Neural progenitor cell (in vitro differentiated cells): ENCODE measurements around the gene CANT1. TPM values are rescaled to one million over a fixed set of nuclear protein-coding genes. Genes with fewer than 3 reads are reported as not detected.
"Not testable (repeated sequence)": the region's sequence is repeated elsewhere in the genome, so short reads cannot be mapped to it uniquely, and the experiment has no call there.

Source experiments
- DNase-seq: peaks from one replicate; pipeline ENCODE4 v3.0.0-alpha.2; 2016; ENCODE audit warnings: low spot score
- H2AFZ ChIP-seq: fragments of 200-600 bp; sonication (generic); replicated peaks from 2 replicates; pipeline ENCODE4 v1.6.1; 2016; ENCODE audit warnings: antibody characterized with exemption
- H3F3A ChIP-seq: fragments of 200-600 bp; sonication (generic); 2 replicates; pipeline ENCODE4 v1.6.1; 2016; ENCODE audit warnings: antibody characterized with exemption, low read depth
- H3K27ac ChIP-seq: fragments of 200-600 bp; sonication (generic); 2 replicates; pipeline ENCODE4 v1.5.1; 2016; ENCODE audit warnings: mild to moderate bottlenecking
- H3K27me3 ChIP-seq: fragments of 200-600 bp; sonication (generic); 2 replicates; pipeline ENCODE4 v1.6.1; 2016; ENCODE audit warnings: mild to moderate bottlenecking, moderate library complexity
- H3K36me3 ChIP-seq: fragments of 200-600 bp; sonication (generic); 2 replicates; pipeline ENCODE4 v1.5.1; 2016
- H3K4me1 ChIP-seq: fragments of 200-600 bp; sonication (generic); 2 replicates; pipeline ENCODE4 v1.6.1; 2016; ENCODE audit warnings: mixed run types
- H3K4me2 ChIP-seq: fragments of 200-600 bp; sonication (generic); 2 replicates; pipeline ENCODE4 v1.6.1; 2016
- H3K4me3 ChIP-seq: fragments of 200-600 bp; sonication (generic); 2 replicates; pipeline ENCODE4 v1.5.1; 2016
- H3K79me2 ChIP-seq: fragments of 200-600 bp; sonication (generic); 2 replicates; pipeline ENCODE4 v1.6.1; 2016; ENCODE audit warnings: low read depth
- H3K9ac ChIP-seq: fragments of 200-600 bp; sonication (generic); 2 replicates; pipeline ENCODE4 v1.6.1; 2016
- H3K9me3 ChIP-seq: fragments of 200-600 bp; sonication (generic); 2 replicates; pipeline ENCODE4 v1.5.1; 2016; ENCODE audit warnings: low read depth
- H4K20me1 ChIP-seq: fragments of 200-600 bp; sonication (generic); 2 replicates; pipeline ENCODE4 v1.6.1; 2016; ENCODE audit warnings: low read depth
- H3K27ac Mint-ChIP-seq: 3 replicates; pipeline ENCODE4 v1.8.0; 2021; ENCODE audit warnings: mixed read lengths
- H3K27me3 Mint-ChIP-seq: 2 replicates; pipeline ENCODE4 v1.8.0; 2022; ENCODE audit warnings: low read depth, mild to moderate bottlenecking, inconsistent platforms, moderate library complexity, mixed read lengths; ENCODE audit not compliant: insufficient read depth
- H3K36me3 Mint-ChIP-seq: 3 replicates; pipeline ENCODE4 v1.8.0; 2021; ENCODE audit warnings: mixed read lengths
- H3K4me1 Mint-ChIP-seq: 3 replicates; pipeline ENCODE4 v1.8.0; 2021; ENCODE audit warnings: mixed read lengths
- H3K4me3 Mint-ChIP-seq: 3 replicates; pipeline ENCODE4 v1.8.0; 2021; ENCODE audit warnings: mild to moderate bottlenecking, moderate library complexity, mixed read lengths
- H3K9me3 Mint-ChIP-seq: 3 replicates; pipeline ENCODE4 v1.8.0; 2020; ENCODE audit warnings: mixed read lengths
- CTCF ChIP-seq: fragments of 200-600 bp; sonication (generic); IDR thresholded peaks from 2 replicates; pipeline ENCODE4 v1.5.1; 2017; ENCODE audit warnings: antibody characterized with exemption, mild to moderate bottlenecking
- EZH2 ChIP-seq: fragments of 200-600 bp; sonication (generic); IDR thresholded peaks from 2 replicates; pipeline ENCODE4 v1.6.1; 2017; ENCODE audit warnings: antibody characterized with exemption, mild to moderate bottlenecking, moderate library complexity
- EZH2phosphoT487 ChIP-seq: fragments of 200-600 bp; sonication (generic); IDR thresholded peaks from 2 replicates; pipeline ENCODE4 v1.6.1; 2017; ENCODE audit warnings: antibody characterized with exemption
- total RNA-seq: library from RNA; depleted of rRNA; stranded (reverse); fragments of >200 nt; gene quantifications from 2 replicates; pipeline ENCODE4 v1.2.3, GENCODE V29; 2015; ENCODE audit warnings: low replicate concordance

Gene CANT1
- total RNA-seq, 1 donor from 2014 or later = 24.3 TPM

DNA sequence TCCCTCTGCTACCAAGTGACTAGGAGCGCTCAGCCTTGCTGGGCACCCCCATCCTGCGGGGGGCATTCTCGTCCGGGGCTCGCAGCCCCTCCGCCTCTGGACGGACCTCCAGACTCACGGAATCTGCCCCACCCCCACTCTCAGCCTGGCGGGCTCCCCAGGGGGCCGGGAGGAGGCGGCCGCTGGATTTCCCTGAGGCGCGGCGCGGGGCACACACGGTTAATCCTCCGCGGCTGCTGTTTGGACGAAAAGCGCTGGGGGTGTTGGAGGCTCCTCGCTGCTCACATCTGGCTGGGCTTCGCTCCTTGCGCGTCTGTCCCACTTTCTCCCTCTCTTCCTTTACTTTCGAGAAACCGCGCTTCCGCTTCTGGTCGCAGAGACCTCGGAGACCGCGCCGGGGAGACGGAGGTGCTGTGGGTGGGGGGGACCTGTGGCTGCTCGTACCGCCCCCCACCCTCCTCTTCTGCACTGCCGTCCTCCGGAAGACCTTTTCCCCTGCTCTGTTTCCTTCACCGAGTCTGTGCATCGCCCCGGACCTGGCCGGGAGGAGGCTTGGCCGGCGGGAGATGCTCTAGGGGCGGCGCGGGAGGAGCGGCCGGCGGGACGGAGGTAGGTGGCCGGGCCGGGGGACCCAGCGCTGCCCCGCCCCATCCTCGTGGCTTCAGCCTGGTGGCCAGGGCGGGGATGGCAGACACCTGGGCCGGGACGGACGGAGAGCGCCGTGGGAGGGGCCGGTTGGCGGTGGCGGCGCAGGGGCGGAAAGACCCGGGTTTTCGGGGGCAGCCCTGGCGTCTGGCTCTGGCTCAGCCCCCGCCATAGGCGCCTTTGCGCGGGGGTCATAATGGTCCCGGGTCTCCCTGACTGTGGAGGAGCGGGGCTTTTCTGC lies 14.6 kb upstream of the CANT1 start, which contains the start of gene C1QTNF1:
C1QTNF1 (plus strand) TSS at position 284 of the 886 bp plus-strand sequence. CDS start 19,800 bp downstream, outside the sequence.
- peak; percentile 86 for DNase-seq
- Mint-ChIP-seq H3K4me3 (peak within 1 kb of the TSS; percentile 86), H3K36me3 (no peaks in the 10 kb centered on the region), H3K9me3 (no peaks in the 10 kb centered on the region), H3K27ac (peak within 1 kb of the TSS; percentile 54), H3K27me3 (peaks cover 34% of the 10 kb centered on the region), H3K4me1 (peaks cover 10% of the 10 kb centered on the region)
- H4K20me1 ChIP-seq = no peaks in the 10 kb centered on the region
- peaks cover 15% of the 10 kb centered on the region for H3F3A ChIP-seq
- H3K36me3 ChIP-seq = no peaks in the 10 kb centered on the region
- H3K9ac ChIP-seq = no peak within 1 kb of the TSS
- peak within 1 kb of the TSS; percentile 94 for H2AFZ ChIP-seq
- no peaks in the 10 kb centered on the region for H3K79me2 ChIP-seq
- H3K4me2 ChIP-seq = peak within 1 kb of the TSS; percentile 100
- H3K4me3 ChIP-seq = peak within 1 kb of the TSS; percentile 77
- H3K27me3 ChIP-seq = peaks cover 100% of the 10 kb centered on the region
- peaks cover 9% of the 10 kb centered on the region for H3K4me1 ChIP-seq
- no peak within 1 kb of the TSS for H3K27ac ChIP-seq
- no peaks in the 10 kb centered on the region for H3K9me3 ChIP-seq
- peak; percentile 54 for TF ChIP-seq CTCF
- no peak for TF ChIP-seq EZH2

GRCh38 chr17:79023180-79023705 lies 13.7 kb upstream of the CANT1 start:
- peaks cover 10% of the 10 kb centered on the region for H3K4me1 Mint-ChIP-seq
- peak overlapping the region; percentile 77 for H3K4me3 Mint-ChIP-seq
- H3K27ac ChIP-seq = no peak overlapping the region
- no peaks in the 10 kb centered on the region for H3K9me3 Mint-ChIP-seq
- DNase-seq = no peak
- H3K4me3 ChIP-seq = peak overlapping the region; percentile 77
- no peaks in the 10 kb centered on the region for H3K36me3 Mint-ChIP-seq
- H2AFZ ChIP-seq = peak overlapping the region; percentile 94
- H3K9me3 ChIP-seq = no peaks in the 10 kb centered on the region
- H3K27me3 ChIP-seq = peaks cover 91% of the 10 kb centered on the region
- no peaks in the 10 kb centered on the region for H3K79me2 ChIP-seq
- H4K20me1 ChIP-seq = no peaks in the 10 kb centered on the region
- TF ChIP-seq EZH2phosphoT487 (no peak), EZH2 (no peak), CTCF (no peak)
- no peaks in the 10 kb centered on the region for H3K36me3 ChIP-seq
- no peak overlapping the region for H3K9ac ChIP-seq
- peaks cover 9% of the 10 kb centered on the region for H3K4me1 ChIP-seq
- peaks cover 34% of the 10 kb centered on the region for H3K27me3 Mint-ChIP-seq
- H3F3A ChIP-seq = peaks cover 13% of the 10 kb centered on the region
- H3K4me2 ChIP-seq = peak overlapping the region; percentile 100
- no peak overlapping the region for H3K27ac Mint-ChIP-seq

DNA sequence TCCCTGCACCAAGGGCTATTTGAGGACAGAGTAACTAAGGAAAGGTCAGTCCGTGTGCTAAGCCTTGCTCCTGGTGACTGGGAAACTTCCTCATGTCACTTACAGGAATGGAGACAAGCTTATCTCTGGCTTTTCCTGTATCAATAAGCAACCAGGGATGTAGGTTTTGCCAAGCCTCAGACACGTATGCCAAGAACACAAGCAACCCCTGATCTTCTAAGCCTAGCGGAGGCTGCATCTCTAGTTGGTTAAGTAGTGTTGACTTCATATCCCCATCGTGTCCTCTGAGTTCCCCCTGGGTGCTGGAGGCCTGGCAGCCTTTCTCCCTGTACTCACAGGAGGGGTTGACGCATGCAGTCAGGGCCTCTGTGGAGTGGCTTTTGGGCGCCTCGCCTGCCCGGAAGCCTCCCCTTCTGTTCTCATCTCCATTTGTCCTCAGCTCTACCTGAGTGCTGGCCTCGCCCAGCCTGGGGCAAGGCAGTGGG lies 13.0 kb upstream of the CANT1 start:
- Mint-ChIP-seq H3K36me3 (no peaks in the 10 kb centered on the region), H3K9me3 (no peaks in the 10 kb centered on the region), H3K27ac (no peak overlapping the region), H3K4me1 (peaks cover 10% of the 10 kb centered on the region), H3K27me3 (peaks cover 32% of the 10 kb centered on the region), H3K4me3 (no peak overlapping the region)
- Histone ChIP-seq H3K27me3 (peaks cover 84% of the 10 kb centered on the region), H2AFZ (no peak overlapping the region), H3K4me3 (no peak overlapping the region), H3K36me3 (no peaks in the 10 kb centered on the region), H3K9ac (no peak overlapping the region), H3K4me1 (peaks cover 9% of the 10 kb centered on the region), H3K79me2 (no peaks in the 10 kb centered on the region), H3K4me2 (no peak overlapping the region), H4K20me1 (no peaks in the 10 kb centered on the region), H3F3A (peaks cover 13% of the 10 kb centered on the region), H3K9me3 (no peaks in the 10 kb centered on the region), H3K27ac (no peak overlapping the region)
- TF ChIP-seq EZH2phosphoT487 (no peak), CTCF (no peak), EZH2 (no peak)
- no peak for DNase-seq

DNA sequence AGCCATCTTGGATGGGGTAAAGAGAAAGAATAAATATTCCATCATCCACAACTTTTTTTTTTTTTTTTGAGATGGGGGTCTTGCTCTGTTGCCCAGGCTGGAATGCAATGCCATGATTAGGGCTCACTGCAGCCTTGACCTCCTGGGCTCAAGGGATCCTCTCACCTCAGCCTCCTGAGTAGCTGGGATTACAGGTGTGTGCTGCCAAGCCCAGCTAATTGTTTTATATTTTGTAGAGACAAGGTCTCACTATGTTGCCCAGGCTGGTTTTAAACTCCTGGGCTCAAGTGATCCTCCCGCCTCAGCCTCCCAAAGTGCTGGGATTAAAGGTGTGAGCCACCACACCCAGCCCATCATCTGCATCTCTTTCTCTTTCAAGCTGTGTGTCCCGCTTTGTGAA lies 12.4 kb upstream of the CANT1 start:
- H3K79me2 ChIP-seq, H3K9me3 ChIP-seq, H3K9me3 Mint-ChIP-seq, H3K36me3 Mint-ChIP-seq, H3K9ac ChIP-seq, H3K27ac Mint-ChIP-seq, H3K4me3 Mint-ChIP-seq, H3K4me1 Mint-ChIP-seq, H2AFZ ChIP-seq, H3K27ac ChIP-seq, DNase-seq, H3K4me1 ChIP-seq, H3K4me3 ChIP-seq, H3K36me3 ChIP-seq, H4K20me1 ChIP-seq, H3K4me2 ChIP-seq: not testable (repeated sequence)
- H3K27me3 Mint-ChIP-seq = peaks cover 32% of the 10 kb centered on the region
- H3F3A ChIP-seq = peaks cover 13% of the 10 kb centered on the region
- peaks cover 78% of the 10 kb centered on the region for H3K27me3 ChIP-seq
